IMR-90 (cell line): ENCODE measurements around the gene YPEL3. TPM values are rescaled to one million over a fixed set of nuclear protein-coding genes. Genes with fewer than 3 reads are reported as not detected.

Source experiments
- ATAC-seq: fragments of 200-7000 bp; cut with Tn5 transposase; 2 replicates; pipeline ENCODE4 v1.9.1; 2020; ENCODE audit warnings: low read depth, mild to moderate bottlenecking, moderate library complexity
- BruUV-seq: library from RNA; stranded (reverse); fragments of 400-500 nt; replicated peaks from 2 replicates; lab custom pipeline; 2021; lab: Mats Ljungman, UMichigan
- CTCF ChIA-PET: fragments of 300-600 bp; formaldehyde crosslinking; extraction: SDS; loops from one replicate; lab custom pipeline; 2021; ENCODE audit warnings: antibody characterized with exemption; lab: Yijun Ruan, JAX
- POLR2A ChIA-PET: fragments of 300-600 bp; sonication (Branson Sonifier 250); formaldehyde crosslinking; loops from one replicate; lab custom pipeline; 2022; ENCODE audit warnings: antibody characterized with exemption; ENCODE audit not compliant: unreplicated experiment; lab: Charles Lee
- DNase-seq: peaks from one replicate; pipeline ENCODE4 v3.0.0; 2013
- H2AFZ ChIP-seq: replicated peaks from 2 replicates; pipeline ENCODE3; 2013; ENCODE audit warnings: low read length, mild to moderate bottlenecking; ENCODE audit not compliant: poor library complexity
- H2AK5ac ChIP-seq: 2 replicates; pipeline ENCODE4 v1.6.1; 2013; ENCODE audit warnings: low read depth, low read length, inconsistent platforms
- H2AK9ac ChIP-seq: replicated peaks from 2 replicates; pipeline ENCODE3; 2013; ENCODE audit warnings: mild to moderate bottlenecking, low read depth, low read length, moderate library complexity; ENCODE audit not compliant: poor library complexity
- H2BK120ac ChIP-seq: 2 replicates; pipeline ENCODE4 v1.6.1; 2013; ENCODE audit warnings: low read depth, low read length, inconsistent platforms
- H2BK15ac ChIP-seq: 3 replicates; pipeline ENCODE4 v1.6.1; 2013; ENCODE audit warnings: low read depth, low read length, inconsistent platforms
- H2BK20ac ChIP-seq: 2 replicates; pipeline ENCODE4 v1.6.1; 2013; ENCODE audit warnings: low read depth, mild to moderate bottlenecking, inconsistent platforms, low read length, moderate library complexity
- H2BK5ac ChIP-seq: 2 replicates; pipeline ENCODE4 v1.6.1; 2013; ENCODE audit warnings: mild to moderate bottlenecking, low read depth, low read length, inconsistent platforms; ENCODE audit not compliant: poor library complexity, severe bottlenecking
- H3K14ac ChIP-seq: replicated peaks from 2 replicates; pipeline ENCODE4 v1.6.1; 2013; ENCODE audit warnings: low read depth, low read length, inconsistent platforms
- H3K18ac ChIP-seq: 2 replicates; pipeline ENCODE4 v1.6.1; 2013; ENCODE audit warnings: low read depth, low read length, control low read depth
- H3K23ac ChIP-seq: 2 replicates; pipeline ENCODE4 v1.6.1; 2013; ENCODE audit warnings: low read depth, low read length, inconsistent platforms
- H3K27ac ChIP-seq: 2 replicates; pipeline ENCODE4 v1.5.1; 2013; ENCODE audit warnings: mild to moderate bottlenecking, control low read depth, low read length; ENCODE audit not compliant: insufficient read depth
- H3K27me3 ChIP-seq: 2 replicates; pipeline ENCODE4 v1.6.1; 2013; ENCODE audit warnings: low read length; ENCODE audit not compliant: control insufficient read depth, insufficient read depth
- H3K36me3 ChIP-seq: 2 replicates; pipeline ENCODE4 v1.6.1; 2013; ENCODE audit warnings: low read length, mixed read lengths; ENCODE audit not compliant: control insufficient read depth, insufficient read depth
- H3K4ac ChIP-seq: 2 replicates; pipeline ENCODE4 v1.6.1; 2013; ENCODE audit warnings: low read depth, low read length, inconsistent platforms
- H3K4me1 ChIP-seq: 2 replicates; pipeline ENCODE4 v1.6.1; 2013; ENCODE audit warnings: low read length, mixed read lengths; ENCODE audit not compliant: control insufficient read depth, insufficient read depth
- H3K4me2 ChIP-seq: 2 replicates; pipeline ENCODE4 v1.6.1; 2013; ENCODE audit warnings: low read depth, mild to moderate bottlenecking, control low read depth, low read length, moderate library complexity
- H3K4me3 ChIP-seq: 2 replicates; pipeline ENCODE4 v1.5.1; 2013; ENCODE audit warnings: low read depth, mild to moderate bottlenecking, control low read depth, low read length, moderate library complexity; ENCODE audit not compliant: insufficient read depth
- H3K56ac ChIP-seq: 2 replicates; pipeline ENCODE4 v1.6.1; 2013; ENCODE audit warnings: low read length, inconsistent platforms; ENCODE audit not compliant: insufficient read depth; ENCODE audit errors: extremely low read depth
- H3K79me1 ChIP-seq, 2 experiments: 2 replicates each; pipeline ENCODE4 v1.6.1; 2013; ENCODE audit warnings: low read length in 2 of 2, inconsistent platforms in 1 of 2, low read depth in 1 of 2
- H3K9ac ChIP-seq: 2 replicates; pipeline ENCODE4 v1.6.1; 2013; ENCODE audit warnings: low read depth, low read length, control low read depth
- H3K9me1 ChIP-seq: 2 replicates; pipeline ENCODE4 v1.6.1; 2013; ENCODE audit warnings: low read length, inconsistent platforms; ENCODE audit not compliant: insufficient read depth
- H3K9me3 ChIP-seq: 2 replicates; pipeline ENCODE4 v1.6.1; 2013; ENCODE audit warnings: low read length; ENCODE audit not compliant: control insufficient read depth, insufficient read depth
- H4K20me1 ChIP-seq: 2 replicates; pipeline ENCODE4 v1.6.1; 2013; ENCODE audit warnings: low read length, inconsistent platforms; ENCODE audit not compliant: insufficient read depth
- H4K5ac ChIP-seq: 2 replicates; pipeline ENCODE4 v1.6.1; 2013; ENCODE audit warnings: mild to moderate bottlenecking, low read depth, low read length, control low read depth
- H4K8ac ChIP-seq, 2 experiments: 2 replicates each; pipeline ENCODE4 v1.6.1; 2013; ENCODE audit warnings: low read depth in 2 of 2, low read length in 2 of 2, control low read depth in 1 of 2, inconsistent platforms in 1 of 2
- H4K91ac ChIP-seq: 2 replicates; pipeline ENCODE4 v1.6.1; 2013; ENCODE audit warnings: low read depth, low read length, inconsistent platforms; ENCODE audit not compliant: insufficient read depth
- BHLHE40 ChIP-seq: fragments of 150-350 bp; IDR thresholded peaks from 2 replicates; pipeline ENCODE4 v1.6.1; 2016; ENCODE audit warnings: mild to moderate bottlenecking, low read depth, low read length
- CEBPB ChIP-seq: IDR thresholded peaks from 2 replicates; pipeline ENCODE4 v1.6.1; 2012; ENCODE audit warnings: low read depth, low read length, improper control_type of control experiment
- CHD1 ChIP-seq: IDR thresholded peaks from 2 replicates; pipeline ENCODE4 v1.6.1; 2012; ENCODE audit warnings: low read depth, low read length, improper control_type of control experiment
- CTCF ChIP-seq: conservative IDR thresholded peaks from 2 replicates; pipeline ENCODE4 v1.5.1; 2012; ENCODE audit warnings: mild to moderate bottlenecking, low read depth, low read length, improper control_type of control experiment
- ELK1 ChIP-seq: fragments of 150-350 bp; IDR thresholded peaks from 2 replicates; pipeline ENCODE4 v1.6.1; 2016; ENCODE audit warnings: low read depth, mild to moderate bottlenecking, low read length, moderate library complexity, borderline replicate concordance
- FOS ChIP-seq: fragments of 150-350 bp; IDR thresholded peaks from 2 replicates; pipeline ENCODE4 v1.6.1; 2016; ENCODE audit warnings: low read depth, low read length
- MAFK ChIP-seq: IDR thresholded peaks from 2 replicates; pipeline ENCODE4 v1.6.1; 2012; ENCODE audit warnings: low read depth, low read length, improper control_type of control experiment
- MAZ ChIP-seq: IDR thresholded peaks from 2 replicates; pipeline ENCODE4 v1.6.1; 2012; ENCODE audit warnings: low read depth, mild to moderate bottlenecking, low read length, improper control_type of control experiment, moderate library complexity, borderline replicate concordance
- MXI1 ChIP-seq: IDR thresholded peaks from 2 replicates; pipeline ENCODE4 v1.6.1; 2012; ENCODE audit warnings: low read depth, mild to moderate bottlenecking, low read length, moderate library complexity, borderline replicate concordance
- NFE2L2 ChIP-seq: fragments of 150-350 bp; IDR thresholded peaks from 2 replicates; pipeline ENCODE4 v1.6.1; 2016; ENCODE audit warnings: low read depth, mild to moderate bottlenecking, low read length
- POLR2A ChIP-seq: IDR thresholded peaks from 2 replicates; pipeline ENCODE4 v1.6.1; 2012; ENCODE audit warnings: mild to moderate bottlenecking, low read depth, low read length
- RAD21 ChIP-seq: IDR thresholded peaks from 2 replicates; pipeline ENCODE4 v1.6.1; 2012; ENCODE audit warnings: low read length, improper control_type of control experiment
- RCOR1 ChIP-seq: IDR thresholded peaks from 2 replicates; pipeline ENCODE4 v1.6.1; 2012; ENCODE audit warnings: mild to moderate bottlenecking, low read length, improper control_type of control experiment; ENCODE audit not compliant: insufficient replicate concordance
- RFX5 ChIP-seq: IDR thresholded peaks from 2 replicates; pipeline ENCODE4 v1.8.0; 2012; ENCODE audit warnings: low read depth, mild to moderate bottlenecking, low read length, moderate library complexity
- SMC3 ChIP-seq: fragments of 150-350 bp; IDR thresholded peaks from 2 replicates; pipeline ENCODE4 v1.6.1; 2016; ENCODE audit warnings: low read depth, mild to moderate bottlenecking, antibody characterized with exemption, low read length, moderate library complexity
- USF2 ChIP-seq: fragments of 150-350 bp; IDR thresholded peaks from 2 replicates; pipeline ENCODE4 v1.6.1; 2017; ENCODE audit warnings: mild to moderate bottlenecking, antibody characterized with exemption, low read length, low read depth
- WGBS, 2 experiments: methylation state at CpG; one replicate each; pipeline versions ENCODE4 v1.1.5 to v1.1.7; 2013; ENCODE audit warnings: missing lambda C conversion rate in 2 of 2; ENCODE audit not compliant: insufficient read length in 1 of 2; ENCODE audit errors: extremely low coverage in 2 of 2; 5-methylcytosine and 5-hydroxymethylcytosine counted together
- dilution Hi-C: fragments of 300-500 bp; cut with HindIII; formaldehyde crosslinking; loops from one replicate; pipeline ENCODE4 v1.14.3; 2018; ENCODE audit warnings: low sequenced_read_pairs; ENCODE audit not compliant: unreplicated experiment
- in situ Hi-C: fragments of 300-500 bp; cut with MboI; formaldehyde crosslinking; loops from 3 replicates; pipeline ENCODE4 v1.14.3; 2019; ENCODE audit warnings: low sequenced_read_pairs, inconsistent platforms, mixed read lengths
- intact Hi-C: fragments of 100-400 bp; cut with micrococcal nuclease; formaldehyde crosslinking; loops from 2 replicates; pipeline ENCODE4 v1.10.0; 2022
- polyA plus RNA-seq, 3 experiments: library from polyadenylated mRNA; depleted of rRNA; stranded (reverse); fragments of >200 nt; gene quantifications; 2 replicates each; pipeline ENCODE4 v1.2.3, GENCODE V29; 2012; ENCODE audit warnings: low replicate concordance in 1 of 3
- total RNA-seq: library from RNA; depleted of rRNA; stranded (reverse); fragments of >200 nt; gene quantifications from 2 replicates; pipeline ENCODE4 v1.2.3, GENCODE V29; 2012

The YPEL3 gene
- total and polyA plus RNA-seq, 2 of the 4 experiments (the other 2 are of a cell fraction) = 1.1 to 25.6 TPM

GRCh38 chr16:30117768-30118167 lies 21.8 kb upstream of the YPEL3 start:
- dilution Hi-C loops (no loop called here), intact Hi-C loops (no loop called here), in situ Hi-C loops (no loop called here)
- Histone ChIP-seq H3K56ac (no peak overlapping the region), H3K27ac (no peak overlapping the region), H3K23ac (no peak overlapping the region), H3K9me1 (peaks cover 3% of the 10 kb centered on the region; the same call in 1 of the 2 replicates), H3K9ac (no peak overlapping the region), H2BK120ac (no peak overlapping the region), H3K36me3 (peaks cover 44% of the 10 kb centered on the region), H3K18ac (no peak overlapping the region), H3K14ac (no peak overlapping the region), H2AFZ (no peak overlapping the region), H3K4me1 (peaks cover 9% of the 10 kb centered on the region), H3K27me3 (no peaks in the 10 kb centered on the region), H3K79me1 (peaks cover 0 to 16% of the 10 kb centered on the region in 2 experiments; a peak in 2 of 4 replicates), H3K4me2 (no peak overlapping the region), H2AK9ac (no peak overlapping the region), H3K4me3 (no peak overlapping the region), H2AK5ac (no peak overlapping the region), H4K5ac (no peak overlapping the region), H2BK20ac (no peak overlapping the region), H4K8ac (no peak overlapping the region), H4K91ac (no peak overlapping the region), H3K4ac (no peak overlapping the region), H2BK15ac (no peak overlapping the region), H3K9me3 (no peaks in the 10 kb centered on the region), H4K20me1 (no peaks in the 10 kb centered on the region), H2BK5ac (no peak overlapping the region)
- DNase-seq = no peak
- no peak for TF ChIP-seq MXI1
- TF ChIP-seq RCOR1 = no peak
- no peak for TF ChIP-seq NFE2L2
- no peak for TF ChIP-seq RAD21
- TF ChIP-seq USF2 = no peak
- TF ChIP-seq MAFK = no peak
- no peak for TF ChIP-seq SMC3
- TF ChIP-seq CTCF = no peak
- TF ChIP-seq CHD1 = no peak
- no peak for TF ChIP-seq FOS
- TF ChIP-seq CEBPB = no peak
- TF ChIP-seq BHLHE40 = no peak
- no peak for TF ChIP-seq ELK1
- no peak for TF ChIP-seq RFX5
- no peak for TF ChIP-seq MAZ
- TF ChIP-seq POLR2A = no peak
- no peak for ATAC-seq
- CTCF ChIA-PET = no interaction called here
- no TSS peak for BruUV-seq
- WGBS, 2 experiments = 98% methylated on average over 8 of the region's 10 CpGs; no CpG with 5 or more reads in 1 of the 2 experiments
- POLR2A ChIA-PET = no interaction called here
